ENCODE data around the gene SYNGAP1. TPM values are rescaled to one million over a fixed set of nuclear protein-coding genes. Genes with fewer than 3 reads are reported as not detected.

Gene SYNGAP1
- total and polyA plus RNA-seq, 2 of the 4 experiments (the other 2 are of a cell fraction) = 1.4 to 17.0 TPM

DNA sequence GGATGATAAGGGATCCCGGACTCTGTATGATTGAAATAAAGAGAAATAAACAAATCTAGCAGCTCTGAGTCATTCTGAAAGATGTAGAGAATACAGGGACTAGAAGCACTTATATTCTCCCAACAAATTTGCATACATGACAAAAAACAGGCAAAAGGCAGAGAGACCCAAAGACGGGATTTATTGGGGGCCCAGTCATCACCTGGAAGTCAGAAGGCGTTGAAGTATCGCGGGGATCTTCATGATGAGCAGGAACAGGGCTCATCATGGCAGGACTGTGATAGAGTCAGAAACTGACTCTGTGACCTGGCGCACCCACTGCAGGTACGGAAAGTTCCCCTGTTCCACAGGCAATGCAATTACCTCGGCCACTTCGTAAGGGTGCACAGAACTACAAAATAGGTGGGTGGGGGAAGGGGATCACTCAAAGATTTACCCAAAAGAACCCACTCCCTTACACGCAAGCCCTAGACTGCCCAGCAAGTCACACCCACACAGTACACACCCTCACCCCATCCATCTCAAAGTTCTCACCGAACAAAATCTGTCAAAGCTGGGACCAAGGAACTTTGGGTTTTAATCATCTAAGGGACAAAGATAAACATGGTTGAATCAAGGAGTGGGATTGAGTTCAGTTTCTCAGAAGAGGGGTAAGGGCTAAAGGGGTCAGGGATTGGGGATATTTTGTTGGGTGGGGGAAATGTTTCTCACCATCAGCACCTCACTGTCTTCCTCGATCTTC lies 3.3 kb upstream of the SYNGAP1 start:
- H4K8ac ChIP-seq (ENCODE audit: low read depth in 2 of 2, low read length in 2 of 2) = peak overlapping the region; percentile 71 to 98
- H3K56ac ChIP-seq (ENCODE audit: extremely low read depth, insufficient read depth, low read length) = peak overlapping the region; percentile 97
- H3K9ac ChIP-seq (ENCODE audit: low read depth, low read length) = peak overlapping the region; percentile 82
- H3K27ac ChIP-seq (ENCODE audit: insufficient read depth, low read length) = peak overlapping the region; percentile 98
- peak overlapping the region; percentile 90 for H2BK120ac ChIP-seq (ENCODE audit: low read depth, low read length)
- POLR2A ChIA-PET (ENCODE audit: unreplicated experiment) = no interaction called here
- H4K5ac ChIP-seq (ENCODE audit: low read depth, low read length) = peak overlapping the region; percentile 62
- H3K9me3 ChIP-seq (ENCODE audit: control insufficient read depth, insufficient read depth, low read length) = no peaks in the 10 kb centered on the region
- H3K4me2 ChIP-seq (ENCODE audit: low read depth, low read length) = peak overlapping the region; percentile 98
- in situ Hi-C loops (cut with MboI; ENCODE audit: low sequenced_read_pairs) (no loop called here), dilution Hi-C loops (cut with HindIII; ENCODE audit: low sequenced_read_pairs, unreplicated experiment) (no loop called here), intact Hi-C loops (cut with micrococcal nuclease) (loop anchor here (5.0 kb wide), 2 partner anchors 104 to 119 kb away; partner anchors contain the start of genes RGL2 and TAPBP)
- DNase-seq (peak; percentile 55), ATAC-seq (ENCODE audit: low read depth) (no peak)
- WGBS, 2 experiments (ENCODE audit: extremely low coverage in 2 of 2, insufficient read length in 1 of 2) = 49% methylated on average over 4 of the region's 12 CpGs; no CpG with 5 or more reads in 1 of the 2 experiments
- peak overlapping the region; percentile 97 for H2BK5ac ChIP-seq (ENCODE audit: low read depth, low read length, poor library complexity, severe bottlenecking)
- H3K79me1 ChIP-seq (ENCODE audit: low read depth in 1 of 2, low read length in 2 of 2) = peaks cover 25 to 86% of the 10 kb centered on the region in 2 experiments
- H3K4me3 ChIP-seq (ENCODE audit: insufficient read depth, low read depth, low read length) = peak overlapping the region; percentile 63
- H3K18ac ChIP-seq (ENCODE audit: low read depth, low read length) = peak overlapping the region; percentile 81
- H2BK20ac ChIP-seq (ENCODE audit: low read depth, low read length) = peak overlapping the region; percentile 73
- H2BK15ac ChIP-seq (ENCODE audit: low read depth, low read length) = peak overlapping the region; percentile 80; the same call in 2 of the 3 replicates
- CTCF ChIA-PET = interaction anchor here (1.1 kb wide), 1 partner anchor 26 kb away, joined by 3 read pairs; no protein-coding TSS in a partner anchor
- H3K36me3 ChIP-seq (ENCODE audit: control insufficient read depth, insufficient read depth, low read length) = peaks cover 40% of the 10 kb centered on the region
- H3K4me1 ChIP-seq (ENCODE audit: control insufficient read depth, insufficient read depth, low read length) = peaks cover 19% of the 10 kb centered on the region
- BruUV-seq (replicated peaks) = no TSS peak
- peaks cover 19% of the 10 kb centered on the region for H4K20me1 ChIP-seq (ENCODE audit: insufficient read depth, low read length)
- peak overlapping the region; percentile 87 for H2AK5ac ChIP-seq (ENCODE audit: low read depth, low read length)
- peak overlapping the region; percentile 93 for H4K91ac ChIP-seq (ENCODE audit: insufficient read depth, low read depth, low read length)
- H2AFZ ChIP-seq (replicated peaks; ENCODE audit: low read length, poor library complexity) = no peak overlapping the region
- H3K9me1 ChIP-seq (ENCODE audit: insufficient read depth, low read length) = peaks cover 9% of the 10 kb centered on the region
- no peaks in the 10 kb centered on the region for H3K27me3 ChIP-seq (ENCODE audit: control insufficient read depth, insufficient read depth, low read length)
- H3K14ac ChIP-seq (replicated peaks; ENCODE audit: low read depth, low read length) = peak overlapping the region; percentile 94
- TF ChIP-seq USF2 (IDR thresholded peaks at IDR 0.05; ENCODE audit: low read depth, low read length) (no peak), MAFK (IDR thresholded peaks at IDR 0.05; ENCODE audit: low read depth, low read length) (peak; percentile 88), CHD1 (IDR thresholded peaks at IDR 0.05; ENCODE audit: low read depth, low read length) (peak; percentile 70), NFE2L2 (IDR thresholded peaks at IDR 0.05; ENCODE audit: low read depth, low read length) (no peak), RAD21 (IDR thresholded peaks at IDR 0.05; ENCODE audit: low read length) (no peak), RCOR1 (IDR thresholded peaks at IDR 0.05; ENCODE audit: insufficient replicate concordance, low read length) (no peak), RFX5 (IDR thresholded peaks at IDR 0.05; ENCODE audit: low read depth, low read length) (no peak), FOS (IDR thresholded peaks at IDR 0.05; ENCODE audit: low read depth, low read length) (0 out of 2 replicates have a peak, but pooled peaks have one; percentile 43), MXI1 (IDR thresholded peaks at IDR 0.05; ENCODE audit: borderline replicate concordance, low read depth, low read length) (0 out of 2 replicates have a peak, but pooled peaks have one; percentile 9), CTCF (conservative IDR thresholded peaks at IDR 0.05; ENCODE audit: low read depth, low read length) (no peak), MAZ (IDR thresholded peaks at IDR 0.05; ENCODE audit: borderline replicate concordance, low read depth, low read length) (peak; percentile 10; the same call in 1 of the 2 replicates), BHLHE40 (IDR thresholded peaks at IDR 0.05; ENCODE audit: low read depth, low read length) (no peak)
- TF ChIP-seq, protein P1, sequence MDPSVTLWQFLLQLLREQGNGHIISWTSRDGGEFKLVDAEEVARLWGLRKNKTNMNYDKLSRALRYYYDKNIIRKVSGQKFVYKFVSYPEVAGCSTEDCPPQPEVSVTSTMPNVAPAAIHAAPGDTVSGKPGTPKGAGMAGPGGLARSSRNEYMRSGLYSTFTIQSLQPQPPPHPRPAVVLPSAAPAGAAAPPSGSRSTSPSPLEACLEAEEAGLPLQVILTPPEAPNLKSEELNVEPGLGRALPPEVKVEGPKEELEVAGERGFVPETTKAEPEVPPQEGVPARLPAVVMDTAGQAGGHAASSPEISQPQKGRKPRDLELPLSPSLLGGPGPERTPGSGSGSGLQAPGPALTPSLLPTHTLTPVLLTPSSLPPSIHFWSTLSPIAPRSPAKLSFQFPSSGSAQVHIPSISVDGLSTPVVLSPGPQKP (IDR thresholded peaks at IDR 0.05; ENCODE audit: borderline replicate concordance, low read depth, low read length) = no peak
- H3K23ac ChIP-seq (ENCODE audit: low read depth, low read length) = peak overlapping the region; percentile 69
- peak overlapping the region; percentile 98 for H3K4ac ChIP-seq (ENCODE audit: low read depth, low read length)
- peak overlapping the region; percentile 100 for H2AK9ac ChIP-seq (replicated peaks; ENCODE audit: low read depth, low read length, poor library complexity)
